GM21825 (cell line): Measurements from ENCODE around the gene CYP3A7.
"Not testable (repeated sequence)": the region's sequence is repeated elsewhere in the genome, so short reads cannot be mapped to it uniquely, and the experiment has no call there.

Experiments
- ATAC-seq: cut with Tn5 transposase; IDR thresholded peaks from one replicate; pipeline ENCODE4 v1.9.1; 2021; ENCODE audit warnings: mild to moderate bottlenecking, moderate library complexity; ENCODE audit not compliant: unreplicated experiment

The CYP3A7 gene

GRCh38 chr7:99709838-99710578 is 25.0 kb downstream of the CYP3A7 start:
- no peak for ATAC-seq

- no peak for ATAC-seq
Observed at GRCh38 chr7:99709260-99709659, 25.7 kb downstream of the CYP3A7 start.

GRCh38 chr7:99707096-99707495 is 27.9 kb downstream of the CYP3A7 start:
- ATAC-seq = no peak

GRCh38 chr7:99699946-99700345 is 35.0 kb downstream of the CYP3A7 start:
- no peak for ATAC-seq

- not testable (repeated sequence) for ATAC-seq
Observed at GRCh38 chr7:99698867-99699730, 35.9 kb downstream of the CYP3A7 start.

GRCh38 chr7:99694912-99695304 is 40.1 kb downstream of the CYP3A7 start:
- ATAC-seq = no peak

- ATAC-seq = no peak
Observed at GRCh38 chr7:99694201-99694911, 40.6 kb downstream of the CYP3A7 start.

- no peak for ATAC-seq
Observed at GRCh38 chr7:99693427-99694200, 41.4 kb downstream of the CYP3A7 start.

GRCh38 chr7:99693100-99693426 is 41.9 kb downstream of the CYP3A7 start:
- ATAC-seq = no peak

GRCh38 chr7:99692563-99692962 is 42.4 kb downstream of the CYP3A7 start:
- ATAC-seq = not testable (repeated sequence)

GRCh38 chr7:99691658-99692057 is 43.3 kb downstream of the CYP3A7 start:
- ATAC-seq = not testable (repeated sequence)

GRCh38 chr7:99690918-99691317 is 44.1 kb downstream of the CYP3A7 start:
- ATAC-seq = not testable (repeated sequence)

GRCh38 chr7:99685871-99686608 is 49.0 kb downstream of the CYP3A7 start:
- ATAC-seq = not testable (repeated sequence)

- no peak for ATAC-seq
Observed at GRCh38 chr7:99685129-99685758, 49.8 kb downstream of the CYP3A7 start.

- no peak for ATAC-seq
Observed at GRCh38 chr7:99679400-99680191, 55.4 kb downstream of the CYP3A7 start, which contains the start of gene CYP3A5. Gene CYP3A5, minus strand, starts transcription at chr7:99679996. Its CDS starts 100 bp downstream, at chr7:99679896.

GRCh38 chr7:99679032-99679399 is 56.0 kb downstream of the CYP3A7 start:
- no peak for ATAC-seq

- no peak for ATAC-seq
Observed at GRCh38 chr7:99677648-99678045, 57.3 kb downstream of the CYP3A7 start.

- no peak for ATAC-seq
Observed at GRCh38 chr7:99677013-99677647, 57.9 kb downstream of the CYP3A7 start.
